Left lobe of liver (tissue), 2 donors: ENCODE results near the gene TSTD1. TPM values are rescaled to one million over a fixed set of nuclear protein-coding genes. Genes with fewer than 3 reads are reported as not detected.
"Not testable (repeated sequence)": the region's sequence is repeated elsewhere in the genome, so short reads cannot be mapped to it uniquely, and the experiment has no call there.

Source experiments
- ATAC-seq: fragments of 200-7000 bp; cut with Tn5 transposase; one replicate; pipeline ENCODE4 v1.9.1; 2020; ENCODE audit warnings: mild to moderate bottlenecking, moderate library complexity
- DNase-seq: peaks from one replicate; pipeline ENCODE4 v3.0.0-alpha.2; 2020; ENCODE audit warnings: low spot score
- total RNA-seq: library from RNA; stranded (reverse); gene quantifications from one replicate; pipeline ENCODE4 v1.2.1, GENCODE V29; 2021
- donor health status: DM: no; HTN: no; CAD: no; lungs with moderate emphysema.
- donor health status: DM: no; HTN: yes; CAD: no.

TSTD1 gene
- total RNA-seq, 1 donor from 2014 or later: 30.7 TPM

DNA sequence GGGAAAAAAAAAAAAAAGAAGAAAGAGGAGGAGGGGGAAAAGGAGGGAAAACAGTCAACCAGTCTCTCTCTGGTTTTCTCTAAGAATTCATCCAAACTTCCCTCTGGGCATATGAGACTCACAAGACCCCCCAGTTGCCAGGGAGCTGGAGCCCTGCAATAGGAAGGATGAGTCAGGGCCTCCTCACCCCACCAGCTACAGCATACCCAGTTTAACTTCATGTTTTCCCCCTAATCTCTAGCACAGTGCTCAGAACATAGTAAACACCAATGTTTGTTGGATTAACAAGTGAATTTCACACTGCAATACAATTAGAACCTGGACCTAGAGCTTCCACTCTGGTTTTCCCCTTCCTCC, 25.7 kb downstream of the TSTD1 start:
- no peak for DNase-seq

DNA sequence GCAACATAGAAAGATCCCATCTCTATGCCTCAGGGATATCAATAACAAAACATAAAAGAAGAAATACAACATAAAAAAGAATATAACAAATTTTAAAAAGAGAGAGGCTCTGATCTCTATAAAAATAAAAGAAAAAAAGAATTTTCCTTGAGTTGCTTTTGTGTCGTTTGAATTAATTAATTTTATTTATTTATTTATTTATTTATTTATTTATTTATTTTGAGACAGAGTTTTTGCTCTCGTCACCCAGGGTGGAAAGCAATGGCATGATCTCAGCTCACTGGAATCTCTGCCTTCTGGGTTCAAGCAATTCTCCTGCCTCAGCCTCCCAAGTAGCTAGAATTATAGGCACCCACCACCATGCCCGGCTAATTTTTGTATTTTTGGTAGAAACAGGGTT, 26.3 kb downstream of the TSTD1 start:
- no peak for ATAC-seq
- DNase-seq: no peak

More for the DNA sequence above, 25.7 kb downstream of the TSTD1 start:
- ATAC-seq: peak; percentile 16

DNA sequence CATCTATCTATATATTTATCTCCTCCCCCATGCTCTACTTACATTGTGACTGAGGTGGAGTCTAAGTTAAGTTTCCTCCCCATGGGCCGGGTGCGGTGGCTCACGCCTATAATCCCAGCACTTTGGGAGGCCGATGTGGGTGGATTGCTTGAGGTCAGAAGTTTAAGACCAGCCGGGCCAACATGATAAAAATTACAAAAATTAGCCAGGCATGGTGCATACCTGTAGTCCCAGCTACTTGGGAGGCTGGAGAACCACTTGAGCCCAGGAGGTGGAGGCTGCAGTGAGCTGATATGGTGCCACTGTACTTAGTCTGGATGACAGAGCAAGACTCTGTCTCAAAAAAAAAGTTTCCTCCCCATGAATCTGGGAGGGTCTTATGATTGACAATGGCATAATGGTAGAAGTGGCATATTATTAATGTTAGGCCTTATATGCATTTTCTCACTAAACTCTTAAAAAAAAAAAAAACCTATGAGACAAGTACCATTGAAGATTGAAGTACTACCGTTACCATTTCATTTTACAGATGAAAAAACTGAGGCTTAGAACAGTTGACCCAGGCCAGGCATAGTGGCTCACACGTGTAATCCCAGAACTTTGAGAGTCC, 29.1 kb downstream of the TSTD1 start:
- DNase-seq (no peak), ATAC-seq (no peak)

DNA sequence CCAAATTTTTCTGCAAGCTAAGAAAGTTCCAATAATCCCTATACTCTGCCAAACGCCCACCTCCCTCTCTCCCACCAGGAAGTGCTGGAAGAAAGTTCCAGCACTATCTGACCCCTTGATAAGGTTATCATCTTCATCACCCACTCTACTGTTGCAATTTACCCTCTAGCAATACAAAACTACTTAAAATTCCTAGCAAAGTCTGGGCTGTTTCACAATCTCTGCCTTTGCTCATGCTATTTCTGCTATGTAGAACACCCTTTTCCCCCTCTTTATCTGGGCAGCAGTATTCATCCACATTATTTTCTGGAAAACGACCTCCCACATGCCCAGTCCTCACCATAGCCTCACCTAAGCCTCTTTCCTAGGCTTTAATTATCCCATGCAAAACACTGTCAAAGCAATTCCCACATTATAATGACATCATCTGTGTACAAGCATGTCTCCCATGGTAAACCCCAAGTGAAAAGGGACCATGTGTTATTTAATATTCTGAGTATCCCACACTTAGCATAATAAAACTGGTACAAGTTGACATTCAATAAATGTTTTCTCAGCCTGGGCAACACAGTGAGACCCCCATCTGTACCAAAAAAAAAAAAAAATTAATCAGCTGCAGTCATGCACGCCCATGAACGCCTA, 29.8 kb downstream of the TSTD1 start:
- no peak for ATAC-seq
- DNase-seq: no peak

DNA sequence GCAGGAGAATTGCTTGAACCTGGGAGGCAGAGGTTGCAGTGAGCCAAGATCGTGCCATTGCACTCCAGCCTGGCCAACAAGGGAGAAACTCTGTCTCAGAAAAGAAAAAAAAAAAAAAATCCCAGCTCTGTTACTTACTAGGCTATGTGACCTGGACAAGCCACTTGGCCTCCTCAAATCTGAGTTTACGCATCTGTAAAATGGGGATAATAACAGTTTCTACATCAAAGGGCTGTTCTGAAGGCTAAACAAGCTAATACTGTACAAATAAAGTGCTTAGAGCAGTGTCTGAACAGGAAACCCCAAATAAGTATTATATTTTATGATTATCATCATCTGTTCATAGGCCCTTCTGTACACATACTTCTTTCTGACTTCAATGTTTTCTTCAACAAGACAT, 31.4 kb downstream of the TSTD1 start:
- DNase-seq (no peak), ATAC-seq (no peak)

DNA sequence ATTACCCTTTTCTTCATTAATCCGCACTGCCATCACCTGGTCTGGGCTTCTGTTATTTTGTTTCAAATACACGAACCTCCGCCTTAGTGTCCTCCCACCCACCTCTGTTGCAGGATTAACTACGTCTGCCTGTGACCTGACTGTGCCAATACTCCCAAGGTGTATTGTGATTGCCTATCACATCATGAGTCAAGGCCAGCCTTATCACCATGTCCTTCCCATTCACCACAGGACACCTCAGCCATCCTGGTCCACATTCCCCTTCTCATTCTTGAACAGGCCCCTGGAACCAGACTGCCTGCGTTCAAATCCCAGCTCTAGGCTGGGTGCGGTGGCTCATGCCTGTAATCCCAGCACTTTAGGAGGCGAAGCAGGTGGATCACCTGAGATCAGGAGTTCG, 32.2 kb downstream of the TSTD1 start:
- DNase-seq: no peak
- no peak for ATAC-seq

DNA sequence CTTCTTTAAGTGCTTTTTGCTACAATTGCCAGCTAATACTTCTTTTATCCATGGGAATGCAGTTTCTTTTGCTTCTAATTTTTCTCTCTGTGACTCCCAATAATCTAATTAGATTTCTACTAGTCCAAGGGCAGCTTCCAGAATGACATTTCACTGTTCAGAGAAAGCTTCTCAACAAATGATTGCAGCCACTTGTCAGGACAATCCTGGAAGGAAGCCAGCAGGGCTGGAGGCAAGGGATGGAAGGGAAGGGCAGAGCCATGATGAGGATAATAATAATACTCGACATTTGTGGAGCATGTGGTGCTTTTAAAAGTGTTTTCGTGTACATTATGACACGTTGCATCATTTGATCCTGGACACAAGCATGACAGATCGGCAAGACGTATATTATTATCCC, 37.2 kb downstream of the TSTD1 start:
- no peak for DNase-seq
- ATAC-seq: no peak

DNA sequence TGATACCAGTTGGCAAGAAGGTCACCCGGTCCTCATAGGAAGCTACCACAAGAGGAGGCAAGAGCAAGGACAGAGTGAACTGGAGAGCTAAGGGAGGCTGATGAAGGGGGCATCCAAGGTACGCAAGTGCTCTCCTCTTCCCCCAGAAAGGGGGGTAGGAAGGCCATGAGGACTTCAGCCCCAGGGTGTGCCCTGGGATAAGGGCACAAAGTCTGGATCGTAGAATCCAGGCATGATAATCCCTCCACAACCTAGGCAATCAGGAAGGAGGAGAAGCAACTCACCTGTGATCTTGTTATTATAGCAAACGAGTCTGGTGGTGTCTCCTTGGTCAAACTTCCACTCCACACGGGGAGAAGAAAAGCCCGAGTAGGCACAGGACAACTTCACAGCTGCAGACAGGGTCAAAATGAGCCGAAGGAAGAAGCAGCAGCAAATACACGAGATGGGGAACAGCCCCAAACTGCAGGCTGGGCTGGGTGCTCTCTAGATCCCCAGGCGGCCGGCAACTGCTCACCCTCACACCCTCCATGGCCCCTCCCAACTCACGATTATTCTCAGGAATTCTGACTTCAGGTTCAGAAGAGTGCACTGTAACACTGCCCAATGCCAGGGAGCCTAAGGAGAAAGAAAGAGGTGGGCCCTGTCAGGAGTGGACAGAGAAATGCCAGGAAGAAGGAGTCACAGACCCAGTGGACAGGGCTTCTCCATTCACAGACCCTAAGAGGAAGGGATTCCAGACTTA, 37.9 kb downstream of the TSTD1 start:
- DNase-seq: no peak
- no peak for ATAC-seq

DNA sequence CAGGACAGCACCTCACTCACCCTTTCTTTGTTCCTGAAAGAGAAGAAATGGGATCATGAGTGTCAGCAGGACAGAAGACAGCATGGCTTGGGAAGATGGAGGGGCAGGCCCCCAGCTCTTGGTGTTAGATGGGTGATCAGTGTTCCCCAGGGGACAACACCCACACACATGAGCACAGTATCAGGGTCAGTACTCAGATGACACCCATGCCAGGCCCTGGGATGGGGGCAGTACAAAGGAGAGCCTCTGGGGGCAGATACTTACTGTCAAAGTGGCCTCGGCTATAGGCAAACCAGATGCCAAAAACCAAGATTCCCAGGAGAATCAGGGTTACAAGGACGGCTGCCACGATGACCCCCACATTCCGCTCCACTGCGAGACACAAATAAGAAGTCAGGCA, 39.4 kb downstream of the TSTD1 start:
- DNase-seq: no peak
- ATAC-seq: no peak

DNA sequence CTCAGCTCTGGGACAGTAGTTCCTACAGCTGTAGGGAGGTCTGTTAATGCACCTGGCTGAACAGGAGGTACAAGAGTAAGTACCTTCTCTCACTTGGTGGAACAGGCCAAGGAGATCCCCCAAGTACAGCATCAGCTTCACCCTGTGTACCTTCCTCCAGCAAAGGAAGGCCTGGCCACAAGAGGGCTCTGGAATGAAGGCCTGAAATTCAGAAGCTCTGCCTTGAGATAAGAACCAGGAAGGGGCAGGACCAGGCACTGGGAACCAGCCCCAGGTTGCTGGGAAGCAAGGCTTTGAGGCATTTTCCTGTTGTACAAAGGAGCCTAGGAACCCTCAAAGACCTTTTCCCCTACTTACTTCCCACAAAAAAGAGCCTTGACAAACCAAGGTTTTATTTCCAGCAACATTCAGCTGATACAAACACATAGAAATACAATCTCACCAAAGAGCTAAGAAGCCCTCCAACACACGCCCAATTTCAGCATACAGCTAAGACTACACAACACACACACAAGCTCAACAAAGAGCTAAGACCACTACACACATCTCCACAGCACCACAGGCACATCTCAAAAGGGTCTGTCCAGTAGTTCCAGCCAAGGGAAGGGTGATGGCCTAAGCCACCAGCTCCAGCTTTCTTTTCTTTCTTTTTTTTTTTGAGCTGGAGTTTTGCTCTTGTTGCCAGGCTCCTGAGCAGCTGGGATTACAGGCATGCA, 41.3 kb downstream of the TSTD1 start:
- ATAC-seq: peak; percentile 89

DNA sequence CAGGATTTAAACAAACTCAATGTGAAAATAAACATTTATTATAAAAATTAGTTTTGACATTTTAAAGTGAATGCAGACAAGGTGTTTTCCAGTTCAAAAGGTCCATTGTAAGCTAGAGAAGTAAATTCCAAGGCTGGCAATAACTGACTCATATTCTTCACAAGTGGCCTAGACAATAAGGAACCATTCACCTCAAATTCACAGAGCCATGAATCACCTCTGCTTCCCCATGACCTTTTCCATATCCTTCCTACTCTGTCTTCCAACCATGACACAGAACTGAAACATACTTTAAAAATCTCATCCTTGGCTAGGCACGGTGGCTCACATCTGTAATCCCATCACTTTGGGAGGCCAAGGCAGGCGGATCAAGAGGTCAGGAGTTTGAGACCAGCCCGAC, 42.6 kb downstream of the TSTD1 start:
- ATAC-seq: no peak
- no peak for DNase-seq

More for the DNA sequence above, 41.3 kb downstream of the TSTD1 start:
- DNase-seq: peak; percentile 68

DNA sequence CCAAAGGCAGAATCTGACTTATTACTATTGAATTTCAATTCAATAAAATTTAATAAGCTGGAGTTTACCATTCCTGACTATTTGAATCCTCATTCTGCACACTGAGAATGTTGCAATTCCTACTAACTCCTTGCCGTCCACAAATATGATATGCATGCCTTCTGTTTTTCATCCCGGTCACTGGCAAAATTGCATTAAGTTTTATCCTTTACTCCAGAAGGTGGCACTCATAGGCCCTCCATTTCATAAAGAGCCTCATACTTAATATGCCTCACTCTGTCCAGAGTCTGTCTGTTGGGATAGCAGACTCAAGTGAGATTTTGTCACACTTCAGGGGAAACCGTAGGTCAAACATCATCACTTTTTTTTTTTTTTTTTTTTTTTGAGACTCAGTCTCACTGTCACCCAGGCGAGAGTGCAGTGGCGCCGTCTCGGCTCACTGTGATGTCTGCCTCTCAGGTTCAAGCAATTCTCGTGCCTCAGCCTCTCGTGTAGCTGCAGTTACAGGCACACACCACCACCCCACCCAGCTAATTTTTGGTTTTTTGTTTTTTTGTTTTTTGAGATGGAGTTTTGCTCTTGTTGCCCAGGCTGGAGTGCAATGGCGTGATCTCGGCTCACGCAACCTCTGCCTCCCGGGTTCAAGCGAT, 45.1 kb downstream of the TSTD1 start:
- no peak for DNase-seq
- ATAC-seq: peak; percentile 69

DNA sequence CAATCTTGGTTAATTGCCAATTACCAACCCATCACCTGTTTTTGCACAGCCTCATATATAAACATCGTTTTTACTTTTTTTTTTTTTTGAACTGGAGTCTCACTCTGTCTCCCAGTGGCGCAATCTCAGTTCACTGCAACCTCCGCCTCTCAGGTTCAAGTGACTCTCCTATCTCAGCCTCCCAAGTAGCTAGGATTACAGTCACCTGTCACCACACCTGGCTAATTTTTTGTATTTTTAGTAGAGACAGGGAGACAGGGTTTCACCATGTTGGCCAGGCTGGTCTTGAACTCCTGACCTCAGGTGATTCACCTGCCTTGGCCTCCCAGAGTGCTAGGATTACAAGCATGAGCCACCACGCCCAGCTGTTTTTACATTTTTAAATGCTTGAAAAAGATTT, 46.7 kb downstream of the TSTD1 start:
- DNase-seq, ATAC-seq: not testable (repeated sequence)

Other genes starting within 250 kb of the TSTD1 start
- 0.18 TPM for gene LY9, start 242.8 kb downstream of the TSTD1 start, total RNA-seq
- 0.91 TPM for gene CD244, start 176.1 kb downstream of the TSTD1 start, total RNA-seq
- 2.4 TPM for gene ITLN1, start 153.8 kb downstream of the TSTD1 start, total RNA-seq
- not detected for gene ITLN2, start 84.2 kb downstream of the TSTD1 start, total RNA-seq
- 65.4 TPM for gene F11R, start 17.8 kb downstream of the TSTD1 start, total RNA-seq
- gene USF1, start 7.0 kb upstream of the TSTD1 start, total RNA-seq: 27.6 TPM
- gene ARHGAP30, start 30.9 kb upstream of the TSTD1 start, total RNA-seq: 4.0 TPM
- gene NECTIN4, start 50.6 kb upstream of the TSTD1 start, total RNA-seq: not detected
- gene KLHDC9, start 59.4 kb upstream of the TSTD1 start, total RNA-seq: 6.2 TPM
- 22.0 TPM for gene PFDN2, start 79.1 kb upstream of the TSTD1 start, total RNA-seq
- gene NIT1, start 79.1 kb upstream of the TSTD1 start, total RNA-seq: 70.3 TPM
- 17.6 TPM for gene DEDD, start 93.7 kb upstream of the TSTD1 start, total RNA-seq
- 36.1 TPM for gene UFC1, start 115.0 kb upstream of the TSTD1 start, total RNA-seq
- gene USP21, start 120.5 kb upstream of the TSTD1 start, total RNA-seq: 10.2 TPM
- gene PPOX, start 127.5 kb upstream of the TSTD1 start, total RNA-seq: 9.3 TPM
- 9.1 TPM for gene B4GALT3, start 138.5 kb upstream of the TSTD1 start, total RNA-seq
- 1.1 TPM for gene ADAMTS4, start 160.1 kb upstream of the TSTD1 start, total RNA-seq
- gene NDUFS2, start 163.4 kb upstream of the TSTD1 start, total RNA-seq: 106 TPM
- gene FCER1G, start 176.3 kb upstream of the TSTD1 start, total RNA-seq: 13.4 TPM
- gene APOA2, start 184.7 kb upstream of the TSTD1 start, total RNA-seq: 4,148 TPM
- 6.3 TPM for gene TOMM40L, start 187.1 kb upstream of the TSTD1 start, total RNA-seq
- 158 TPM for gene NR1I3, start 199.2 kb upstream of the TSTD1 start, total RNA-seq
- 5.1 TPM for gene PCP4L1, start 219.8 kb upstream of the TSTD1 start, total RNA-seq